Measurements from ENCODE around the gene DNAJC25.
A peak's percentile ranks its signal among the peaks of the same experiment; 100 is the strongest.

DNAJC25 gene

DNA sequence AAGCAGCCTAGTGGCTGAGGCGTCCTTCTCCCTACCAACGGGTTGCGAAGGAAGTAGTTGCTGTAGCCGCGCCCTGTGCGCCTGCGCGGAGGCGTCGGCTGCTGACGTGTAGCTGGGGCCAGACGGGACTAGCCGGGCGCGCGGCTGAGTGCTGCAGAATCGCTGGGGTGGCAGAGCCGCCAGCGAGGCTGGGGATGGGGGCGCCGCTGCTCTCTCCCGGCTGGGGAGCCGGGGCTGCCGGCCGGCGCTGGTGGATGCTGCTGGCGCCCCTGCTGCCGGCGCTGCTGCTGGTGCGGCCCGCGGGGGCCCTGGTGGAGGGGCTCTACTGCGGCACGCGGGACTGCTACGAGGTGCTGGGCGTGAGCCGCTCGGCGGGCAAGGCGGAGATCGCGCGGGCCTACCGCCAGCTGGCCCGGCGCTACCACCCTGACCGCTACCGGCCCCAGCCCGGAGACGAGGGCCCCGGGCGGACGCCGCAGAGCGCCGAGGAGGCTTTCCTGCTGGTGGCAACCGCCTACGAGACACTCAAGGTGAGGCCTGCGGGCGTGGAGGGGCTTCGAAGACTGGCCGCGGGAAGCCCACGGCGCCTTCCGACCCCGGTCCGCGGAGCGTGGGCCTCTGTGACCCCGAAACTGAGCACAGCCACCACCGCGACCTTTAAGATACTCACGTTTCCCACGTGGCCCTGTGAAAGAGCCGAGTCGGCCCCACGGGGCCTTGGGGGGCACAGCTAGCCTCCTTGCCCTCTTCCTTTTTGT lies at the start of gene DNAJC25:
DNAJC25 (plus strand) TSS at position 121 of the 758 bp plus-strand sequence; CDS start at position 195, 74 bp downstream.
- TF ChIP-seq POLR2A (IDR thresholded peaks at IDR 0.05; ENCODE audit: low read depth, low read length) = peak; percentile 99
- peak; percentile 98 for FAIRE-seq

DNA sequence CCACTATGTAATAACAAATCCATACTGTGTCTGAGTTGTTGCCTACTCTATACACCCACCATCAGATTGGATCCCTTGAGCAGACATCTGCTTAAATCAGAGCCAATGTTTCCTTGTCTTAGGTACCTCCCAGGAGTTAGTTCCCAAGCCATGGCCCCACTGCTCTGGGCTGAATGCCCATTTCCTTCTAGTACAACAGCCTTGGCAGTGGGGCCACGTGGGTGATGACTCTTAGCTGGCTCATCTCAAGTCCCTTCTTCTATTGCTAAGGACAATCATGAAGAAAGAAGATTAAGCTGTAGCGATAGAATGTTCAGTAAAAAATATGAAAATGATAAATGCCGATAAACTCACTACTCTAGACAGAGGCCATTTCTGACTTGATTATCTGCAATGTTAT lies 48.2 kb upstream of the DNAJC25 start:
- FAIRE-seq = peak; percentile 85
- DNase-seq (ENCODE audit: insufficient read length, low spot score) = peak; percentile 30
- TF ChIP-seq POLR2A (IDR thresholded peaks at IDR 0.05; ENCODE audit: low read depth, low read length) = no peak

More for the DNA sequence above, at the start of gene DNAJC25:
- DNase-seq (ENCODE audit: insufficient read length, low spot score) = peak; percentile 100

DNA sequence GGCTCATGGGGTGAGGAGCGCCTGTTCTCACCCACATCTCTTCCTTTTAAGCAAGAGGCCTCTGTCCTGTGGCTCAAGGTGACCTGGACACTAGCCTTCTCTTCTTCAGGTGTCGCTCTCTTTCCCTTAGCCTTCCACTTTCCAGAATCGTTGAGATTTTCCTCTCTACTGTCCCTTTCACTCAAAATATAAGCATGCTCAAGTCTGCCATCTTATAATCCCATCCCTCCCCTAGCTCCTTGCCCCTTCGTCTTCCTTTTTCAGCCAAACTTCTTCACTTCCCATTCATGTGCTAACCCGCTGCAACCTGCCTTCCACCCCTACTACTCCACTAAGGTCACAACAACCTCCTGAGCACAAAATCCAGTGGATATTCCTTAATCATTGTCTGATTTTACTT lies 44.8 kb upstream of the DNAJC25 start:
- DNase-seq (ENCODE audit: insufficient read length, low spot score) (no peak), FAIRE-seq (no peak)
- TF ChIP-seq POLR2A (IDR thresholded peaks at IDR 0.05; ENCODE audit: low read depth, low read length) = no peak

DNA sequence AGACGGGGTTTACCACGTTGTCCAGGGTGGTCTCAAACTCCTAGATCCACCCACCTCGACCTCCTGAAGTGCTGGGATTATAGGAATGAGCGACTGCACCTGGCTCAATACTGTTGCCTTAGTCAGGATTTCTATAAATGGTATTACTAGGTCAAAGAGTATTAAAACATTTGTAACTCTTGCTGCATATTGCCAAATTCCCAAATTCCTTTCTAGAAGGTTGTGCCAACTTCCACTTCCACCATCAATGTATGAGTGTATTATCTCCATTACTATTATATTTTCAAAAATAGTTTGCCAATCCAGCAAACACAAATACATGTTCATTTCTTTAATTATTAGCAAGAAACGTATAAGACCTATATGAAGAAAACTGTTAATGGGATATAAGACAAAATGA lies 42.3 kb upstream of the DNAJC25 start:
- DNase-seq (ENCODE audit: insufficient read length, low spot score) (no peak), FAIRE-seq (no peak)
- no peak for TF ChIP-seq POLR2A (IDR thresholded peaks at IDR 0.05; ENCODE audit: low read depth, low read length)

DNA sequence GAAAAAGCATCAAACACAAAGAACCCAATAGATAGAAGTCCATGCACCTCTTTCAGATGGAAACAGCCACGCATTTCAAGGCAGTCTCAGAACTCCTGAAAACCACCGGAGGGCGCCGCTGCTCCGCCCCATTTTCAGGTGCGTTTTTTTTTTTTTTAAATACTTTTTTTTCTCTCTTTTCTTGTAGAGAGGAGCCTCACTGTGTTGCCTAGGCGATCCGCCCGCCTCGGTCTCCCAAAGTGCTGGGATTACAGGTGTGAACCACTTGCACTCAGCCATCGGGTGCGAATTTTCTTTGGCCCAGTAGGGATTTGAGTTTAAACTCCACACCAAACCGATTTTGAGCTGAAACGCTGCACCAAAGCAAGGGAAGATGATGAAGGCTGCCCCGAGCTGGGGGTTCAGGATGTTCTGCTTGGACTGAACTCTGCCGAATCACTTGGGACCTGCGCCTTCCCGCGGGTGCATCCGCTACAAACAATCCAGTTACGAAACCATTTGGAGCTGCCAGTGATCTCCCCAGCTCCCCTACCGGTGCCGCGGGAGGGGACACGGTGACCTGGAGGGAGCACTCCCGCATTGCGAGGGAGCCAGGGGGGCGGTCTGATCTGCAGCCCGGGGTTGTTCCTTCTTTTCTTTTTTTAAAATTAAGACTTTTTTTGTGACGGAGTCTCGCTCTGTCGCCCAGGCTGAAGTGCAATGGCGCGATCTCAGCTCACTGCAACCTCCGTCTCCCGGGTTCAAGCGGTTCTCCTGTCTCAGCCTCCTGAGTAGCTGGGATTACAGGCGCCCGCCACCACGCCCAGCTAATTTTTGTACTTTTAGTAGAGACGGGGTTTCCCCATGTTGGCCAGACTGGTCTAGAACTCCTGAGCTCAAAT lies 33.0 kb upstream of the DNAJC25 start:
- peak; percentile 30 for DNase-seq (ENCODE audit: insufficient read length, low spot score)
- no peak for TF ChIP-seq POLR2A (IDR thresholded peaks at IDR 0.05; ENCODE audit: low read depth, low read length)
- FAIRE-seq = no peak

DNA sequence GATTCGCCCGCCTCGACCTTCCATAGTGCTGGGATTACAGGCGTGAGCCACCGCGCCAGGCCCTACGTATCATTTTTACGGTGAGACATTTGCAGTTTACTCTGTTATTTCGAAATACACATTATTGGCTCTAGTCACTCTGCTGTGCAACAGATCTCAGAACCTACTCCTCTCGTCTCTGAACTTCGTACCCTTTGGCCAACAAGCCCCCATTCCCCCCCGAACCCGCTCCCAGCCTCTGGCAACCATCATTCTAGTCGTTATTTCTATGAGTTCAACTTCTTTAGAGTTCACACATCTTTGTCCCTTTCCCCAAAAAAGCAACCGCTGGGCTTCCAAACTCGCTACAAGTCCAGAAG lies 32.4 kb upstream of the DNAJC25 start:
- FAIRE-seq = peak; percentile 20
- DNase-seq (ENCODE audit: insufficient read length, low spot score) = no peak
- no peak for TF ChIP-seq POLR2A (IDR thresholded peaks at IDR 0.05; ENCODE audit: low read depth, low read length)

DNA sequence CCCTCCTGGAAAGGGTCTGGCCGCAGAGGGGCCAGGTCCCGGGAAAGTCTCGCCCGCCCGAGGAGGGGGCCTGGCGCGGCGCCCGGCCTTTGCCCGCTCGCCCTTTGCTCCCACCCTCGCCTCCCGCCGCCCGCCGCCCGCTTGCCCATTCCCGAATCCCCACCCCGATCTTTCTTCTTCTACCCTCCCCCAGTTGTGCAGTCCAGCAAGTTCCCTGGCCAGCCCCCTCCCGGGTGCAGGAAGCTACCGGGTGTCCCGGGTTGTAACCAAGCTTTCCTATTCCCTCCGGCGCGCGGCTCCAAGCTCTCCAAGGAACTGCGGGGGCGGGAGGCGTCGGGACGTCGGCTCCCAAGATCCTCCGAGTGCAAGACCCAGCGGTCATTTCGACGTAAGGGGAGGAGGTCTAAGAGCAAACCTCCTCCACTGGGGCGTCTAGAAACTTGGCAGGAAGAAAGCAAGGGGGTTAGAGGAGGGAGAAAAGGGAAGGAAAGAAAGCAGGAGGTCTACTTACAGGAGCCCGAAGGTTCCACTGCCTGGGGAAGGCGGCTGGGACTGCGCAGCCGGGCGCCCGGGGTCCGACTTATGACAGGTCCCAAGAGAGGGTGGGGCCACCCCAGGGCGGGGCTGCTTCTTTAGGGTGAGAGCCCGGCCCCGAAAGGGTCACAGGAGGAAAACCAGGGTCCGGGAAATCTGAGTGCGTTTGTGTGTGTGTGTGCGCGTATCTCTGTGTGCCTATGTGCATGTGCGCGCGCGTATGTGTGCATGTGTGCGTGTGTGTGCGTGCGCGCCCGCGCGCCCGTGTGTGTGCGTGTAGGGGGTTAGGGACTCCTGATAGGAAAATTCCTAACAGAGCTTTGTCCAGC lies 31.8 kb upstream of the DNAJC25 start, which contains the start of gene PTGR1:
PTGR1 (minus strand) TSS at position 556 of the 863 bp plus-strand sequence. CDS start 2,225 bp downstream, outside the sequence.
- TF ChIP-seq POLR2A (IDR thresholded peaks at IDR 0.05; ENCODE audit: low read depth, low read length) = peak; percentile 26; the same call in 1 of the 2 replicates
- FAIRE-seq (peak; percentile 74), DNase-seq (ENCODE audit: insufficient read length, low spot score) (peak; percentile 81)

DNA sequence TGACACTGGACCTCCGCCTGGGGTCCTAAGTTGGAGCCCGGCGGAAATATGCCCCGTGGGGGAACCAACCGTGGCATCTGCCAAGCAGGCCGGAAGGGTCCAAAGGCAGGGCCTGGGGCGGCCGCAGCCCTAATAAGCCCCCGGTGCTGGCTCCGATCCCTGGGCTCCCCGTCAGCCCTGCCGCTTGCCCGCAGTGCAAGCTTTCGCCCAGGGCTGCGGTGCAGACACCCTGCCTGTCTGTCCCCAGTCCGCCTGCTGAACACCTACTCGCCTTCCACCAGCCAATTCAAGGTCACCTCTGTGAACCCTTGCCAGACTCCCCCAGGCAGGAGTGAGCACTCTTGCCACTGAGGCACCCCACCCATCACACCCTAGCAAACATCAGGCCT lies 31.2 kb upstream of the DNAJC25 start:
- no peak for TF ChIP-seq POLR2A (IDR thresholded peaks at IDR 0.05; ENCODE audit: low read depth, low read length)
- no peak for FAIRE-seq

DNA sequence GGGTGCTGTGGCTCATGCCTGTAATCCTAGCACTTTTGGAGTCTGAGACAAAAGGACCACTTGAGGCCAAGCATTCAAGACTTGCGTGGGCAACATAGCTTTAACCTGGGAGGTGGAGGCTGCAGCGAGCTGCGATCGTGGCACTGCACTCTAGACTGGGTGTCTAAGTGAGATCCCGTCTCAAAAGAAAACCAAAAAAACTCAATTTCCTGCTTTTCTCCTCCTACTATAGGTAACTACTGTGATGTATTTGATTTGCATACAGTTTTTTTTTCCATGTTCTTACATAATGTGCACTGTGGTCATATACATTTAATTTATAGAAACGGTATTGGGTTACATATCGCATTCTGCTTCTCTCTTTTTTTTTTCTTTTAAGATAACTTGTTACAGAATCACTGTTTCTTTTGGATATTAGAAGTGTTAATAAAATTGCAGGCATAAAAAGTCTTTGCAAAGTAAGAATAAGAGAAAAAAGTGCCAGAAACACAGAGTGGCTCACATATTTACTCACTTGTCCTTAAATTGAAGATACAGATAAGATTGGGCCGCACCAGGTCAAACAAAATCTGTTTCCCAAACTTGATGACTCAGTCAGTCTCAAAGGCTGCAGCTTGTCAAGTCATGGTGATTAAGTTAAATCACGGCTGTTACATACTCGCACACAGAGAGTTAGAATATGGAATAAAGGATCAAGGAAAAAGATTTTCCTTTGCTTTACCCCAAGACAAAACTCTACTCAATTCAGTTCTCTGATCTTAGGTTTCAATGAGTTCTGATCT lies 29.7 kb upstream of the DNAJC25 start:
- no peak for DNase-seq (ENCODE audit: insufficient read length, low spot score)
- no peak for TF ChIP-seq POLR2A (IDR thresholded peaks at IDR 0.05; ENCODE audit: low read depth, low read length)
- FAIRE-seq = peak; percentile 96

More for the DNA sequence above, 31.2 kb upstream of the DNAJC25 start:
- no peak for DNase-seq (ENCODE audit: insufficient read length, low spot score)

DNA sequence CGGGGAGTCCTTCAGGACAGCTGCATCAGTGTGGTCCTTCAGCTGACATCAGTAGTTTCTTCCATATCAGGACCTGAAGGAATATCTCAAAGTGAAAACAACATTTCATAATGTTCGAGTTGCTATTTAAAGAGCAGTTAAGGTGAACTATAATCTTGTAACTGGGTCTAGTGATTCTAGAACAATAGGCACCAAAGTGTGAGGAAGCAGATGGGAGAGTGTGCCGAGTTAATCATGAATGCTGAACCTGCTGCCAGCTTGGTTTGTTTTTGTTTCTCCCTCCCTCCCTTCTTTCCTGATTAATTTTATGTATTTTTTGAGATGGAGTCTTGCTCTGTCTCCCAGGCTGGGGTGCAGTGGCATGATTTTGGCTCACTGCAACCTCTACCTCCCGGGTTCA lies 28.1 kb upstream of the DNAJC25 start:
- FAIRE-seq = no peak
- TF ChIP-seq POLR2A (IDR thresholded peaks at IDR 0.05; ENCODE audit: low read depth, low read length) = no peak
- DNase-seq (ENCODE audit: insufficient read length, low spot score) = no peak

DNA sequence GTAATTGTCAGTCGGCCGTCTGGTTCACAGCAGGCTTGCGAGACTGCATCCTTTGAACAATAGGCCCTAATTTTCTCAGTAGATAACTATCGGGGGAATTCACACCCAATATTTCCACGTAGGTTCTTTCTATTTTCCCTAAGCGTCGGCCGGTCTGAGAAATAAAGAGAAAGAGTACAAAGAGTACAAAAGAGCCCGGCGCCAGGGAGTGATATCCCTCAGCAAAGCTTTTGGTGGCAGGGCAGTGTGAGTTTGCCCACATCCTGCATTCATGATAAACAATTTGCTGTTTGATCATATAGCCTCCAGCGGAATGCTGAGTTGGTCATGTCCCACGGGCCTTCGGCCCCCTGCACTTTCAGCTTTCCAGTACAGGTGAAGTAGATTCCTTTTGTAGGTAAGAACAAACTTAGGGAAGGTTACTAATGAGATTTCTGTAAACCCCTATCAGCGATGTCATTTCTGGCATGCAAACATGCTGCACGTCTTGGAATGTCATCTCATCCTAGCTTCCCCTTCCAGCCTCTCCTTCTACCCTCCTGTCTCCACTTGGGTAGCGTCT lies 27.0 kb upstream of the DNAJC25 start:
- FAIRE-seq = no peak

DNA sequence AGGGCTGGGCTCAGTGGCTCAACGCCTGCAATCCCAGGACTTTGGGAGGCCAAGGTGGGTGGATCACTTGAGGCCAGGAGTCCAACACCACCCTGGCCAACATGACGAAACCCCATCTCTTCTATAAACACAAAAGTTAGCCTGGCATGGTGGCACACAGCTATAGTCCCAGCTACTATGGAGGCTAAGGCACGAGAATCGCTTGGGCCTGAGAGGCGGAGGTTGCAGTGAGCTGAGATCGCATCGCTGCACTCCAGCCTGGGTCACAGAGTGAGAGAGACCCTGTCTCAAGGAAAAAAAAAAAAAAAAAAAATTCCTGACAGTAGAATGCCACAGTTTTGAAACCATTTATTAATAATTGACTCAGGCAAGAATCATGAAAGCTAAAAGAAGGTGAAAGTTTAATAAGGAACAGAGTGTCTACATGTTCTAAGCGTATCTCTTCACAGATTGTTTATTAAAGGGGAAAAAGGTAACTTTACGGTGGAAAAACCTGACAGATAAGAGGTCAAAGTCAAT lies 26.0 kb upstream of the DNAJC25 start:
- FAIRE-seq = no peak
- TF ChIP-seq POLR2A (IDR thresholded peaks at IDR 0.05; ENCODE audit: low read depth, low read length) = no peak
- DNase-seq (ENCODE audit: insufficient read length, low spot score) = no peak

More for the DNA sequence above, 27.0 kb upstream of the DNAJC25 start:
- TF ChIP-seq POLR2A (IDR thresholded peaks at IDR 0.05; ENCODE audit: low read depth, low read length) = no peak
- no peak for DNase-seq (ENCODE audit: insufficient read length, low spot score)
